HFFc6 (cell line): ENCODE data around the gene UBQLN4. TPM values are rescaled to one million over a fixed set of nuclear protein-coding genes. Genes with fewer than 3 reads are reported as not detected.
"Not testable (repeated sequence)": the region's sequence is repeated elsewhere in the genome, so short reads cannot be mapped to it uniquely, and the experiment has no call there.

Experiments
- DNase-seq: peaks from one replicate; pipeline ENCODE4 v3.0.0-alpha.2; 2018
- H3K27ac Mint-ChIP-seq: 2 replicates; pipeline ENCODE4 v1.8.0; 2020; ENCODE audit warnings: mild to moderate bottlenecking, mixed read lengths
- H3K27me3 Mint-ChIP-seq: 2 replicates; pipeline ENCODE4 v1.8.0; 2021; ENCODE audit warnings: mild to moderate bottlenecking, moderate library complexity, mixed read lengths; ENCODE audit not compliant: insufficient read depth
- H3K36me3 Mint-ChIP-seq: 2 replicates; pipeline ENCODE4 v1.8.0; 2021; ENCODE audit warnings: low read depth, mixed read lengths
- H3K4me1 Mint-ChIP-seq: 2 replicates; pipeline ENCODE4 v1.8.0; 2020; ENCODE audit warnings: low read depth, mixed read lengths
- H3K4me3 Mint-ChIP-seq: 2 replicates; pipeline ENCODE4 v1.8.0; 2020; ENCODE audit warnings: mild to moderate bottlenecking, moderate library complexity, mixed read lengths
- H3K9me3 Mint-ChIP-seq: 2 replicates; pipeline ENCODE4 v1.8.0; 2020; ENCODE audit warnings: mild to moderate bottlenecking, mixed read lengths
- CTCF ChIP-seq: fragments of 200-600 bp; sonication (generic); IDR thresholded peaks from 2 replicates; pipeline ENCODE4 v1.5.0; 2021; ENCODE audit warnings: antibody characterized with exemption, mild to moderate bottlenecking
- total RNA-seq, 6 experiments: library from RNA; stranded (reverse); fragmentation: NEBNext Ultra II Directional; extraction: Animal tissue kit (Norgen Biotek cat#: 25700); gene quantifications; 2 replicates in 1 of 6; 3 replicates in 5 of 6; pipeline ENCODE4 v1.2.3, GENCODE V29; 2021

Gene UBQLN4
- total RNA-seq, 6 experiments from 2014 or later, result 31.6 to 36.0 (median 32.9) TPM

- Mint-ChIP-seq H3K27ac (no peak overlapping the region), H3K36me3 (no peaks in the 10 kb centered on the region), H3K4me3 (no peak overlapping the region), H3K4me1 (peaks cover 7% of the 10 kb centered on the region; the same call in 1 of the 2 replicates), H3K9me3 (no peaks in the 10 kb centered on the region), H3K27me3 (peaks cover 2% of the 10 kb centered on the region)
- DNase-seq, result no peak
- TF ChIP-seq CTCF, result no peak; the same call in 1 of the 2 replicates
Measured at GRCh38 chr1:156075162-156075561, 21.6 kb upstream of the UBQLN4 start.

DNA sequence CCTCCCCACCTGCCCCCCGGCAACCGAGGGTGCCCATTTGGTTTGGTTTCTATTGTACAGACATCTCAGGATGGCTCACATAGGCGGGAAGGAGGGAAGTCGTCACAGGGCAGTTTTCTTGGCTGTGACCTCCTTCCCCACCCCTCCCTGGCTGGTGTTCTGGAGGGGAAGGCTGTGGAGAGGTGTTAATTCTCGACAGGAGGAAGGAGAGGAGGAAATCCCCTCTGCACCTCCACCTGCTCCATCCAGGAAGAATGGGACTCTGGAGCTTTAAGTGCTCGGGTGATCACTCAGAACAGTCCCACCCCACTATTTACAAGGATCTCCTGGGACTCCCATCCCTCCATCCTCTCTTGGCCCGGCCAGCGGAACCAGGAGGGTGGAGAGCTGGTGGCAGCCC, 21.1 kb upstream of the UBQLN4 start:
- Mint-ChIP-seq H3K9me3 (no peaks in the 10 kb centered on the region), H3K27ac (no peak overlapping the region), H3K4me3 (no peak overlapping the region), H3K36me3 (no peaks in the 10 kb centered on the region), H3K4me1 (peaks cover 7% of the 10 kb centered on the region; the same call in 1 of the 2 replicates), H3K27me3 (peaks cover 3% of the 10 kb centered on the region)
- DNase-seq, result no peak
- no peak for TF ChIP-seq CTCF

DNA sequence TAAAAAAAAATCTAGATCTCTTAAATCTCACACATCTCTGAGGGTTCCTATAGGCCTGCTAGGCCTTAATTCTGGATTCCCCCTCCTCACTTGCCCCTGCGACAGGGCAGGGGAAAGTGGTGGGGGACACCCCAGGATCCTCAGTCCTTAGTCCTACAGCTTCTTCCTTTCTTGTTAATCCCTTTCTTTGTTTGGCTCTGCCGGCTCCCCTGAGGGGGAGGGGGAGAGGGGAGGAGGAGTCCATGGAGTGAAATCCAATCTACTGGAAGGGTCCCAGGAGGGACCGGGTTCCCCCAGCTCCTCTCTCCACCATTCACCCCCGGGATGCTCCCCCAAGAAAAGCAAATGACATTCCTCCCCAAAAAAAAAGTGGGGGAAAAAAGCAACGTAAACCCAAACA, 20.1 kb upstream of the UBQLN4 start:
- Mint-ChIP-seq H3K9me3 (no peaks in the 10 kb centered on the region), H3K27me3 (peaks cover 3% of the 10 kb centered on the region), H3K4me1 (peaks cover 7% of the 10 kb centered on the region; the same call in 1 of the 2 replicates), H3K4me3 (no peak overlapping the region), H3K36me3 (no peaks in the 10 kb centered on the region), H3K27ac (no peak overlapping the region)
- DNase-seq, result no peak
- TF ChIP-seq CTCF, result no peak

GRCh38 chr1:156073110-156073687, 19.6 kb upstream of the UBQLN4 start:
- Mint-ChIP-seq H3K4me3 (no peak overlapping the region), H3K27me3 (peaks cover 3% of the 10 kb centered on the region), H3K36me3 (no peaks in the 10 kb centered on the region), H3K27ac (no peak overlapping the region), H3K4me1 (peaks cover 7% of the 10 kb centered on the region; the same call in 1 of the 2 replicates), H3K9me3 (no peaks in the 10 kb centered on the region)
- DNase-seq, result no peak
- TF ChIP-seq CTCF, result no peak

GRCh38 chr1:156072251-156072650, 18.7 kb upstream of the UBQLN4 start:
- no peaks in the 10 kb centered on the region for H3K36me3 Mint-ChIP-seq
- H3K27me3 Mint-ChIP-seq, result peaks cover 3% of the 10 kb centered on the region
- no peaks in the 10 kb centered on the region for H3K9me3 Mint-ChIP-seq
- TF ChIP-seq CTCF, result no peak
- no peak overlapping the region for H3K27ac Mint-ChIP-seq
- no peak for DNase-seq
- no peak overlapping the region for H3K4me3 Mint-ChIP-seq
- peaks cover 11% of the 10 kb centered on the region for H3K4me1 Mint-ChIP-seq

GRCh38 chr1:156071332-156071816, 17.8 kb upstream of the UBQLN4 start:
- H3K4me3 Mint-ChIP-seq, H3K9me3 Mint-ChIP-seq, DNase-seq, H3K27me3 Mint-ChIP-seq, H3K36me3 Mint-ChIP-seq, H3K27ac Mint-ChIP-seq: not testable (repeated sequence)
- H3K4me1 Mint-ChIP-seq, result peaks cover 13% of the 10 kb centered on the region
